ENCODE results near the gene STX4.

STX4 gene

DNA sequence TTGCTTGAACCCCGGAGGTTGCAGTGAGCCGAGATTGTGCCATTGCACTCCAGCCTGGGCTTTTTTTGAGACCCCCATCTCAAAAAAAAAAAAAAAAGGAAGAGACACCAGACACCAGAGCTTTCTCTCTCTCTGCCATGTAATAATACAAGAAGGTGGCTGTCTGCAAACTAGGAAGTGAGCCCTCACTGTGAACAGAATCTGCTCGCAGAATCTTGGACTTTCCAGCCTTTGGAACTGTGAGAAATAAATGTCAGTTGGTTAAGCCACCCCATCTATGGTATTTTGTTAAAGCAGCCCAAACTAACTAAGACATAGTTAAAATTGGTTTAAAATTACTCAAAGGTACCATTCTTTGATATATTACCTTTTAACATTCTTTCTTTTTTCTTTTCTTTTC is 12.8 kb upstream of the STX4 start:
- no peaks in the 10 kb centered on the region for H3K9me3 Mint-ChIP-seq
- H3K36me3 Mint-ChIP-seq (ENCODE audit: low read depth) = no peaks in the 10 kb centered on the region
- no peak overlapping the region for H3K27ac Mint-ChIP-seq
- H3K27me3 Mint-ChIP-seq = peaks cover 6% of the 10 kb centered on the region
- intact Hi-C loops (cut with micrococcal nuclease) = no loop called here
- peaks cover 9% of the 10 kb centered on the region for H3K4me1 Mint-ChIP-seq (ENCODE audit: low read depth)
- H3K4me3 Mint-ChIP-seq = no peak overlapping the region

DNA sequence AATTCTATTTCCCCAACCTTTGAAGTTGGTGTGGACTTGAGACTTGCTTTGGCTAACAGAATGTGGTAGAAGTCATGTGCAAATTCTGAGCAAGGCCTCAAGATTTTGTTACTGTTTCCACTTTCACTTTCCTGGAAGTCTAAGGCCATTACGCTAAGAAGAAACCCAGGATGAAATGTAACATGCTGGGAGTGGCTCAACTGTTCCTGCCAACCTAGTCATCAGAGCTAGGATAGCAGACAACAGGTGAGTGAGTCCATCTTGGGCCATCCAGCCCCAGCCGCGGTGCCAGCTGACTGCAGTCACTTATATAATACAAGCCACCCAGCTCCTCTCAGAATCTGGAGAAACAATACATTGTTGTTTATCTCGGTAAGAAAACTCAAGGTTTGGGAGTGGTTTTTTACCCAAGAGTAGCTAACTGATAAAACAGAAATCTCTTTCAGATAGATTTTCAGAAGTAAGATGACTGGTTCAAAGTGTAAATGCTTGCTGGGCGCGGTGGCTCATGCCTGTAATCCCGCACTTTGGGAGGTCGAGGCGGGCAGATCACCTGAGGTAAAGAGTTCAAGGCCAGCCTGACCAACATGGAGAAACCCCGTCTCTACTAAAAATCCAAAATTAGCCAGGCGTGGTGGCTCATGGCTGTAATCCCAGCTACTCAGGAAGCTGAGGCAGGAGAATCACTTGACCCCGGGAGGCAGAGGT is 10.7 kb upstream of the STX4 start:
- Mint-ChIP-seq H3K27me3 (no peaks in the 10 kb centered on the region), H3K27ac (no peak overlapping the region), H3K4me3 (no peak overlapping the region), H3K36me3 (ENCODE audit: low read depth) (no peaks in the 10 kb centered on the region), H3K9me3 (no peaks in the 10 kb centered on the region), H3K4me1 (ENCODE audit: low read depth) (peaks cover 16% of the 10 kb centered on the region)
- intact Hi-C loops (cut with micrococcal nuclease) = no loop called here

DNA sequence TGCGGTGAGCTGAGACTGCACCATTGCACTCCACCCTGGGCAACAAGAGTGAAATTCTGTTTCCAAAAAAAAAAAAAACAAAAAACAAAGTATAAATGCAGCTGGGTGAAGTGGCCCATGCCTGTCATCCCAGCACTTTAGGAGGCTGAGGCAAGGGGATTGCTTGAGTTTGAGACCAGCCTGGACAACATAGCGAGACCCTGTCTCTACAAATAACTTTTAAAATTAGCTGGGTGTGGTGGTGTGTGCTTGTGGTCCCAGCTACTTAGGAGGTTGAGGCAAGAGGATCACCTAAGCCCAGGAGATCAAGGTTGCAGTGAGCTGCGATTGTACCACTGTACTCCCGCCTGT is 10.1 kb upstream of the STX4 start:
- Mint-ChIP-seq H3K4me1 (ENCODE audit: low read depth) (peaks cover 16% of the 10 kb centered on the region), H3K4me3 (no peak overlapping the region)

DNA sequence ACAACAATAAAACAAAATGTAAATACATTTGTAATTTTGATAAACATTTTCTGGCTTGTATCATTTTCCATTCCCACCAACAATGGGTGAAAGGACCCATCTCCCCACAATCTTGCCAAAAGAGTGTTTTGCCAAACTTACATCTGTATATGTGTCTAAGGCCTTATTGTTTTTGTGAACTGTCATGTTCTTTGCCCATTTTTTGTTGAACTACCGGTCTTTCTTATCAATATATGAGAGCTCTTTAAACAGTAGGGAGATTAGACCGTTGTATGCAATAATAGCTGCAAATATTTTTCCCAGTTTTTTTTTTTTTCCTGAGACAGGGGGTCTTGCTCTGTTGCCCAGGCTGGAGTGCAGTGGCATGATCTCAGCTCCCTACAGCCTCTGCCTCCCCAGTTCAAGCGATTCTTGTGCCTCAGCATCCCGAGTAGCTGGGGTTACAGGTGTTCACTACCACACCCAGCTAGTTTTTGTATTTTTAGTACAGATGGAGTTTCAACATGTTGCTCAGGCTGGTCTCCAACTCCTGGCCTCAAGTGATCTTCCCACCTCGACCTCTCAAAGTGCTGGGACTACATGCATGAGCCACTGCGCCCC is 9.6 kb upstream of the STX4 start:
- peaks cover 16% of the 10 kb centered on the region for H3K4me1 Mint-ChIP-seq (ENCODE audit: low read depth)
- H3K27me3 Mint-ChIP-seq = no peaks in the 10 kb centered on the region
- H3K9me3 Mint-ChIP-seq = no peaks in the 10 kb centered on the region
- no peak overlapping the region for H3K4me3 Mint-ChIP-seq
- no peak overlapping the region for H3K27ac Mint-ChIP-seq
- H3K36me3 Mint-ChIP-seq (ENCODE audit: low read depth) = no peaks in the 10 kb centered on the region
- intact Hi-C loops (cut with micrococcal nuclease) = no loop called here

More for the DNA sequence above, 10.1 kb upstream of the STX4 start:
- no peaks in the 10 kb centered on the region for H3K27me3 Mint-ChIP-seq
- intact Hi-C loops (cut with micrococcal nuclease) = no loop called here
- no peaks in the 10 kb centered on the region for H3K36me3 Mint-ChIP-seq (ENCODE audit: low read depth)
- H3K9me3 Mint-ChIP-seq = no peaks in the 10 kb centered on the region
- H3K27ac Mint-ChIP-seq = no peak overlapping the region

DNA sequence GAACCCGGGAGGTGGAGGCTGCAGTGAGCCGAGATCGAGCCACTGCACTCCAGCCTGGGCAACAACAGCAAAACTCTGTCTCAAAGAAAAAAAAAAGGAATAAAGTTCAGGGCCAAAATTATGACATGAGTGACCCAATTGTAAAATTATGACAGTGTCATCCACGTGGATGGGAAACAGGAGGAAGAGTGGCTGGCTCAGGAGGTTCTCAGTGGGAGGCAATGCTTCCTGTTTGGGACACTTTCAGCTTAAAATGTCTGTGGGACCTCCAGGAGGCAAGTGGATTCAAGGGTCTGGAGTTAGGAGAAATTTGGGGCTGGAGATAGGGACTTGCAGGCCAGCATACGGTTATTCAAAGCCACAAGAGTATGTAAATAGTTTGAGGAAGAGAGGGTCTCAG is 8.0 kb upstream of the STX4 start:
- H3K27me3 Mint-ChIP-seq = no peaks in the 10 kb centered on the region
- no peaks in the 10 kb centered on the region for H3K9me3 Mint-ChIP-seq
- no peak overlapping the region for H3K4me3 Mint-ChIP-seq
- no peaks in the 10 kb centered on the region for H3K36me3 Mint-ChIP-seq (ENCODE audit: low read depth)
- peaks cover 30% of the 10 kb centered on the region for H3K4me1 Mint-ChIP-seq (ENCODE audit: low read depth)
- intact Hi-C loops (cut with micrococcal nuclease) = no loop called here
- H3K27ac Mint-ChIP-seq = peak overlapping the region; percentile 43

DNA sequence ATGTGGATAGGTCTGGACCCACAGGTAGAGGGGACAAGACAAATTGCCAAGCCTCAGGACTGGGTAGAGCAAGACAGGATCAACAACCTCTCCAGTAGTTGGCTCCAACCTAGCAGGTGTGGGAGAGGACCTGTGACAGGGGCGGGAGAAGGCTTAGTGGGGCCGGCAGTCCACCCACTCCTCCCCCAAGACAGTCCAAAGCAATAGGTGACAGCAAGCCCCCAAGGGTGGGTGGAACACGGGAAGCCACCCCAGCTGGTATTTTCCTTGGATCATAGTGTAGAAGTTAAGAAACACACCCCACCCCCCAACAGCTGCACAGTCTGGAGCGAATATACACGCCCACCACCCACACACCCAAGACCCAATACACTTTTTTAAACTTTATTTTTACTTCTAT is 4.1 kb upstream of the STX4 start:
- Mint-ChIP-seq H3K9me3 (no peaks in the 10 kb centered on the region), H3K27me3 (no peaks in the 10 kb centered on the region), H3K4me3 (no peak overlapping the region), H3K36me3 (ENCODE audit: low read depth) (peaks cover 18% of the 10 kb centered on the region), H3K27ac (peak overlapping the region; percentile 45), H3K4me1 (ENCODE audit: low read depth) (peaks cover 47% of the 10 kb centered on the region)
- intact Hi-C loops (cut with micrococcal nuclease) = no loop called here

DNA sequence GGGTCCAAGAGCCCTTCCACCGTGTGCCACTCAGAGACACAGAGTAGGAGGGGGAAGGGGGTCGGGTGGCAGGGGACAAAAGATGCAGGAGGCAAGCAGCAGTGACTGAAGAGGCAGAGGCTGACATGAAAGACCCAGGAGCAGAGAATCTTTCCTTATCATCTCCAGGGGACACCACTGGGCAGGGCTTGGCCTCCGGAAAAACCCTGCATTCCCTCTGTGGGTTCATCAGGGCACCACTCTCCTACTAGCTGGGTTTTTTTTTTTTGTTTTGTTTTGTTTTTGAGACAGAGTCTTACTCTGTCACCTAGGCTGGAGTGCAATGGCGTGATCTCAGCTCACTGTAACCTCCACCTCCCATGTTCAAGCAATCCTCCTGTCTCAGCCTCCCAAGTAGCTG is 2.1 kb upstream of the STX4 start:
- Mint-ChIP-seq H3K27ac (peak overlapping the region; percentile 99), H3K36me3 (ENCODE audit: low read depth) (peaks cover 38% of the 10 kb centered on the region), H3K27me3 (no peaks in the 10 kb centered on the region), H3K9me3 (no peaks in the 10 kb centered on the region), H3K4me3 (no peak overlapping the region), H3K4me1 (ENCODE audit: low read depth) (peaks cover 51% of the 10 kb centered on the region)
- intact Hi-C loops (cut with micrococcal nuclease) = no loop called here

DNA sequence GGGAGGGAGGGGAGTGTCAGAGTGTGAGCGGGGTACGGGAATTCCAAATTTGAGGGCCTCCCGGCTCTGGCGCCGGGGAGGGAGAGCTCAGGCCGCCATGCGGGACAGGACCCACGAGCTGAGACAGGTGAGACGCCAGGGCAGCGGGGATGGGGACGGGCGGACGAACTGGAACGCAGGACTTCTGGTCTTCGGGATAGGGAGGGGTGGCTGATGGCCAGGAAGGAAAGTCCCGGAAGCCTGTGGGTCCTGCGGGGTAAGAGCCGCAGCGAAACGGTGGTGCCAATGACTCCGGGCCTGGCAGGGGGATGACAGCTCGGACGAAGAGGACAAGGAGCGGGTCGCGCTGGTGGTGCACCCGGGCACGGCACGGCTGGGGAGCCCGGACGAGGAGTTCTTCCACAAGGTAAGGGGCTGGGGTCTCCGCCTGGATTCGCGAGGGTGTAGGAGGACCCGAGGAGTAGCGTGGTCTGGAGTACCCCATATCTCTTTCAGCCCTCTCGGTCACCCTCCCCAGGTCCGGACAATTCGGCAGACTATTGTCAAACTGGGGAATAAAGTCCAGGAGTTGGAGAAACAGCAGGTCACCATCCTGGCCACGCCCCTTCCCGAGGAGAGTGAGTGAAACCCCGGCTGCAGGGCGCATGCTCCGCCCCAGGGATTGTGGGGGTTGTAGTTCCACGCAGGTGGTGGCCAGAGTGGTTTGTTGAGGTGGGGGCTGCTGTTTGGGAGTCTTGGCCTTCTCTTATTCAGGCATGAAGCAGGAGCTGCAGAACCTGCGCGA is 543 bp downstream of the STX4 start:
- intact Hi-C loops (cut with micrococcal nuclease) = loop anchor here (1.0 to 2.0 kb wide), 4 partner anchors 37 to 77 kb away; partner anchors contain the start of genes SETD1A, VKORC1, ZNF646 and ZNF668
- Mint-ChIP-seq H3K4me3 (peak overlapping the region; percentile 98), H3K27me3 (no peaks in the 10 kb centered on the region), H3K36me3 (ENCODE audit: low read depth) (peaks cover 61% of the 10 kb centered on the region), H3K4me1 (ENCODE audit: low read depth) (peaks cover 62% of the 10 kb centered on the region), H3K9me3 (no peaks in the 10 kb centered on the region), H3K27ac (peak overlapping the region; percentile 99)

DNA sequence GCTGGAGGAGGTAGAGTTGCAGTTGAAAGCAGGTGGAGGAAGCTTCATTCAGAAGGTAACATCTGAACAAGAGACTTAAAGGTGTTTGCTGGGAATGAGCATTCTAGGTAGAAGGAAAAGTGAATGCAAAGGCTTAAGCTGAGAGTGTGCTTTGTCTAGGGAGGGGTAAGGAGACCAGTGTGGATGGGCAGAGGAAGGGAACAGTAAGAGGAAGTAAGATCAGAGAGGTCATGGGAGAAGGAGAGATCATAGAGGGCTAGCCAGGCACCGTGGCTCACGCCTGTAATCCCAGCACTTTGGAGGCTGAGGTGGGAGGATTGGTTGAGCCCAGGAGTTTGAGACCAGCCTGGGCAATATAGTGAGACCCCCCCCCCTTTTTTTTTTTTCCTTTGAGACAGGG is 3.3 kb downstream of the STX4 start:
- peaks cover 37% of the 10 kb centered on the region for H3K4me1 Mint-ChIP-seq (ENCODE audit: low read depth)
- no peaks in the 10 kb centered on the region for H3K9me3 Mint-ChIP-seq
- H3K36me3 Mint-ChIP-seq (ENCODE audit: low read depth) = peaks cover 89% of the 10 kb centered on the region
- H3K4me3 Mint-ChIP-seq = peak overlapping the region; percentile 39
- H3K27ac Mint-ChIP-seq = peak overlapping the region; percentile 76
- H3K27me3 Mint-ChIP-seq = no peaks in the 10 kb centered on the region
- intact Hi-C loops (cut with micrococcal nuclease) = no loop called here

DNA sequence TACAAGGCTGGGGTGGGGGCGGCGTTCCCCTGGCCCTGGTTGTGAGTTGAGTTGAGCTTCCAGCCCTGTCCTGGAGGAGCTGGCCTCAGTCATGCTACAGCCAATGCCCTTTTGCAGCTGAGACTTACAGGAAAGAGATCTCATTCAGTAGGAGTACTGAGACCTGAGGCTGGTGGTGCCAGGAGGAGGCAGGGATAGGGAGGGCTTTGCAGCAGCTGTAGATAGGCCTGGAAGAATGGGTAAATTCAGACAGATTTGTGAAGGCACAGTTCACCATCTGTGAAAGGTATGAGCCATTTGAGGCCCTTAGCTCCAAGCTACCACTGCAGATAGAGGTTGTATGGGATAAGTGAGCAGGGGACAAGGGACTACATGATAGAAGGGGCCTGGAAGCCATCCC is 5.6 kb downstream of the STX4 start:
- no peak overlapping the region for H3K4me3 Mint-ChIP-seq
- peaks cover 97% of the 10 kb centered on the region for H3K36me3 Mint-ChIP-seq (ENCODE audit: low read depth)
- no peaks in the 10 kb centered on the region for H3K9me3 Mint-ChIP-seq
- no peak overlapping the region for H3K27ac Mint-ChIP-seq
- H3K4me1 Mint-ChIP-seq (ENCODE audit: low read depth) = peaks cover 34% of the 10 kb centered on the region
- intact Hi-C loops (cut with micrococcal nuclease) = no loop called here
- no peaks in the 10 kb centered on the region for H3K27me3 Mint-ChIP-seq

DNA sequence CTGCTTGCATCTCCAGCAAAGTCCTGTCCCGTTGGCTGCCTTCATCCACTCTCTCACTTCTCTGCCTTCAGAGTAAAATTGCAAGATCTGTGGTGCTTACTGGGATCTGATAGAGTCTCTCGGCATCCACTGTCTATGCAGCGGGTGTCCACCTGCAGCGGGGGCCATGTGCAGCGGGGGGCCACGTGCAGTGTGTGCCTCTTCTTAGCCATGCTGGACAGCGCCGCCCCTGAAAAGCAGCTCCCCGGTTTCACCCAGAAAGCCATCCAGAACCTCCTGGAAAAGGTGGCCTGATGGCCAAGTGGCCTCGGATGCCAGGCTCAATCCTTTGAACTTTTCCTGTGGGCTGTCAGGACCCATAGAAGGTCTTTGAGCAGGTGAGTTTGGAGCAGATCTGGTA is 9.5 kb downstream of the STX4 start:
- H3K27ac Mint-ChIP-seq = no peak overlapping the region
- intact Hi-C loops (cut with micrococcal nuclease) = no loop called here
- peaks cover 14% of the 10 kb centered on the region for H3K4me1 Mint-ChIP-seq (ENCODE audit: low read depth)
- peaks cover 66% of the 10 kb centered on the region for H3K36me3 Mint-ChIP-seq (ENCODE audit: low read depth)
- H3K4me3 Mint-ChIP-seq = no peak overlapping the region
- H3K9me3 Mint-ChIP-seq = no peaks in the 10 kb centered on the region
- H3K27me3 Mint-ChIP-seq = no peaks in the 10 kb centered on the region

DNA sequence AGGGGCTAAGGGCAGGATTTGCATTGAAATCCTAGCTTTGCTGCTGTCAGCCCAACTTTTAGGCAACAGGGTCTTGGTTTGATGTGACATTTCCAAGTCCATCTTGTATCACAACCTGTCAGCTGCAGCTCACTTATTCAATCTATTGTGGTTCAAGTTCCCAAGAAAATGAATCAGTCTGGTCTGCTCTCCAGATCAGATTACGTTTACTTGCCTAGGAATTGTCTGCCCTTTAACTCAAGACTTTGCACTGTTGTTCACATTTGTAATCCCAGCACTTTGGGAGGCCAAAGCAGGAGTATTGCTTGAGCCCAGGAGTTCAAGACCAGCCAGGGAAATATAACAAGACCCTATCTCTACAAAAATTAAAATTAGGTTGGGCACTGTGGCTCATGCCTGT is 10.0 kb downstream of the STX4 start:
- H3K9me3 Mint-ChIP-seq = no peaks in the 10 kb centered on the region

DNA sequence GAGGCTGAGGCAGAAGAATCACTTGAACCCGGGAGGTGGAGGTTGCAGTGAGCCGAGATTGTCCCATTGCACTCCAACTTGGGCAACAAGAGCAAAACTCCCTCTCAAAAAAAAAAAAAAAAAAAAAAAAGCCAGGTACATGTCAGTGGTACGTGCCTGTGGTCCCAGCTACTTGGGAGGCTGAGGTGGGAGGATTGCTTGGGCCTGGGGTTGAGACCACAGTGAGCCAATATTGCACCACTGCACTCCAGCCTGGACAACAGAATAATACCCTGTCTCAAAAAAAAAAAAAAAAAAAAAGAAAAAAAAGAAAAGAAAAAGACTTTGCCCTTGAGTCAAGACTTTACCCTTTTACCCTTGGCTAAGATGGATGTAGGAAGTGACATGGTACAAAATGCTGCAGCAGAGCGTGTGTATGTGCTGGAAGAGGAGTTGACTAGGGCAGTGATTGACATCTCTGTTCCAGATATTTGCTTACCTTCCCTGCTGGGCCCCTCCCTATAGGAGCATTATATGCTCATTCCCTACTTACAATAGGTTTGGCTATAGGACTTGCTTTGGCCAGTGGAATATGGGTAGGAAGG is 10.6 kb downstream of the STX4 start:
- intact Hi-C loops (cut with micrococcal nuclease) = no loop called here
- Mint-ChIP-seq H3K36me3 (ENCODE audit: low read depth) (peaks cover 54% of the 10 kb centered on the region), H3K9me3 (no peaks in the 10 kb centered on the region), H3K4me3 (no peak overlapping the region), H3K27me3 (no peaks in the 10 kb centered on the region), H3K4me1 (ENCODE audit: low read depth) (peaks cover 24% of the 10 kb centered on the region), H3K27ac (no peak overlapping the region)

More for the DNA sequence above, 10.0 kb downstream of the STX4 start:
- H3K4me1 Mint-ChIP-seq (ENCODE audit: low read depth) = peaks cover 17% of the 10 kb centered on the region
- H3K4me3 Mint-ChIP-seq = no peak overlapping the region
- intact Hi-C loops (cut with micrococcal nuclease) = no loop called here
- H3K27me3 Mint-ChIP-seq = no peaks in the 10 kb centered on the region
- no peak overlapping the region for H3K27ac Mint-ChIP-seq
- H3K36me3 Mint-ChIP-seq (ENCODE audit: low read depth) = peaks cover 61% of the 10 kb centered on the region

Measured in dendritic cell treated with granulocyte-macrophage colony-stimulating factor and Interleukin-4, amounts not matched to agents 40 ng/mL and 50 ng/mL, for 4 days (primary cell).